ENCODE measurements around the gene ATP5F1E. TPM values are rescaled to one million over a fixed set of nuclear protein-coding genes. Genes with fewer than 3 reads are reported as not detected.

The ATP5F1E gene
- total RNA-seq, 6 donors from 2014 or later: 18.9 to 75.0 (median 32.3) TPM

- Histone ChIP-seq H3K27ac (no peak overlapping the region), H3K4me3 (no peak overlapping the region), H3K4me1 (peaks cover 22 to 27% (median 24%) of the 10 kb centered on the region in 4 donors), H3K36me3 (peaks cover 28 to 70% (median 59%) of the 10 kb centered on the region in 4 donors), H3K9me3 (no peaks in the 10 kb centered on the region), H3K27me3 (no peaks in the 10 kb centered on the region)
- no peak for ATAC-seq (ENCODE audit: low FRiP score in 2 of 2)
- 86% methylated on average over 12 to 13 of the region's 13 CpGs for WGBS, 2 donors
- TF ChIP-seq CTCF (IDR thresholded peaks at IDR 0.05): no peak
- TF ChIP-seq POLR2AphosphoS5 (IDR thresholded peaks at IDR 0.05): no peak
- no peak for TF ChIP-seq POLR2A (IDR thresholded peaks at IDR 0.05)
- no peak for TF ChIP-seq EP300 (IDR thresholded peaks at IDR 0.05)
- DNase-seq: no peak
Measured at GRCh38 chr20:59001068-59001448, 31.1 kb downstream of the ATP5F1E start.

- Histone ChIP-seq H3K4me1 (peaks cover 14 to 20% (median 16%) of the 10 kb centered on the region in 4 donors), H3K27ac (no peak overlapping the region), H3K4me3 (no peak overlapping the region), H3K36me3 (peaks cover 28 to 77% (median 65%) of the 10 kb centered on the region in 4 donors), H3K27me3 (no peaks in the 10 kb centered on the region), H3K9me3 (no peaks in the 10 kb centered on the region)
- no peak for TF ChIP-seq POLR2A (IDR thresholded peaks at IDR 0.05)
- TF ChIP-seq POLR2AphosphoS5 (IDR thresholded peaks at IDR 0.05): no peak
- no peak for TF ChIP-seq EP300 (IDR thresholded peaks at IDR 0.05)
- no peak for TF ChIP-seq CTCF (IDR thresholded peaks at IDR 0.05)
- 65 to 76% methylated on average over 3 of the region's 3 CpGs for WGBS, 2 donors
- ATAC-seq (ENCODE audit: low FRiP score in 2 of 2): no peak
- DNase-seq: no peak
Measured at GRCh38 chr20:59000326-59000725, 31.8 kb downstream of the ATP5F1E start.

- H3K9me3 ChIP-seq: no peaks in the 10 kb centered on the region
- 94 to 97% methylated on average over 11 of the region's 11 CpGs for WGBS, 2 donors
- peaks cover 31 to 93% (median 77%) of the 10 kb centered on the region in 4 donors for H3K36me3 ChIP-seq
- H3K4me1 ChIP-seq: peaks cover 0 to 3% (median under 1%) of the 10 kb centered on the region in 4 donors
- no peak for TF ChIP-seq EP300 (IDR thresholded peaks at IDR 0.05)
- no peak for TF ChIP-seq POLR2AphosphoS5 (IDR thresholded peaks at IDR 0.05)
- TF ChIP-seq CTCF (IDR thresholded peaks at IDR 0.05): no peak
- no peak for TF ChIP-seq POLR2A (IDR thresholded peaks at IDR 0.05)
- DNase-seq (peak in 1 of 2 donors; percentile 47), ATAC-seq (ENCODE audit: low FRiP score in 2 of 2) (no peak)
- no peak overlapping the region for H3K4me3 ChIP-seq
- H3K27me3 ChIP-seq: no peaks in the 10 kb centered on the region
- no peak overlapping the region for H3K27ac ChIP-seq
Measured at GRCh38 chr20:58998656-58999055, 33.5 kb downstream of the ATP5F1E start.

GRCh38 chr20:58997141-58997770, 34.9 kb downstream of the ATP5F1E start:
- no peak for ATAC-seq (ENCODE audit: low FRiP score in 2 of 2)
- peak in 1 of 2 donors; percentile 28 for DNase-seq
- Histone ChIP-seq H3K9me3 (no peaks in the 10 kb centered on the region), H3K4me1 (no peaks in the 10 kb centered on the region), H3K27ac (no peak overlapping the region), H3K27me3 (no peaks in the 10 kb centered on the region), H3K4me3 (no peak overlapping the region), H3K36me3 (peaks cover 38 to 99% (median 83%) of the 10 kb centered on the region in 4 donors)
- TF ChIP-seq POLR2AphosphoS5 (IDR thresholded peaks at IDR 0.05) (no peak), POLR2A (IDR thresholded peaks at IDR 0.05) (no peak), CTCF (IDR thresholded peaks at IDR 0.05) (no peak), EP300 (IDR thresholded peaks at IDR 0.05) (no peak)
- WGBS, 2 donors: 92 to 95% methylated on average over 24 of the region's 24 CpGs

- H3K27ac ChIP-seq: no peak overlapping the region
- TF ChIP-seq POLR2A (IDR thresholded peaks at IDR 0.05) (no peak), CTCF (IDR thresholded peaks at IDR 0.05) (no peak)
- no peaks in the 10 kb centered on the region for H3K4me1 ChIP-seq
- ATAC-seq (ENCODE audit: low FRiP score in 2 of 2) (no peak), DNase-seq (no peak)
- H3K36me3 ChIP-seq: peaks cover 44 to 99% (median 84%) of the 10 kb centered on the region in 4 donors
- H3K27me3 ChIP-seq: no peaks in the 10 kb centered on the region
- no peaks in the 10 kb centered on the region for H3K9me3 ChIP-seq
- WGBS, 2 donors: 91 to 94% methylated on average over 10 to 12 of the region's 12 CpGs
- H3K4me3 ChIP-seq: no peak overlapping the region
Measured at GRCh38 chr20:58996226-58996611, 35.9 kb downstream of the ATP5F1E start.

All from upper lobe of left lung (tissue), 6 donors.